ENCODE results near the gene PKP3.
A peak's percentile ranks its signal among the peaks of the same experiment; 100 is the strongest.

DNA sequence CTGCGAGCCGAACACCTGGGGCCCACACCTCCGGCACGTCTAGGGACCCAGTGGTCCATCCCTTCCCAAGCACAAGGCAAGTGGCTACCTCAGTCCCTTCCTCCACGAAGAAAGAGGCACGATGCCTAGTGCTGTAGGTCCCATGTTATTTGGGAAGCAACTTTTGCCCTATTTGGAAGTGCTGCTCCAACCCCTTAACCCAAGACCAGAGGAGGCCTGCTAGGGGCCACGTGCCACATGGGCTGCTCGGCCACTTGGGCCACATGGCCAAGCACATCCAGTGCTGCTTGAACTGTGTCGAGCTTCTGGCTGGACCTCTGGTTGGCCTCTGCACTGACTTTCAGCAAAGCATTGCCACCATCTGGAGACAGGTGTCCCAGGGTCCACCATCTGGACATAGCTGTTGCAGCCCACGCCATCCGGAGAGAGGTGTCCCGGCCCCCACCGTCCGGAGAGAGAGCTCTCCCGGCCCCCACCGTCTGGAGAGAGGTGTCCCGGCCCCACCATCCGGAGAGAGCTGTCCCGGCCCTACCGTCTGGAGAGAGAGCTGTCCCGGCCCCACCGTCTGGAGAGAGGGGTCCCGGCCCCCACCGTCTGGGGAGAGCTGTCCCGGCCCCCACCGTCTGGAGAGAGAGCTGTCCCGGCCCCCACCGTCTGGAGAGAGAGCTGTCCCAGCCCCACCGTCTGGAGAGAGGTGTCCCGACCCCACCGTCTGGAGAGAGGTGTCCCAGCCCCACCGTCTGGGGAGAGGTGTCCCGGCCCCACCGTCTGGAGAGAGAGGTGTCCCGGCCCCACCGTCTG is 31.2 kb upstream of the PKP3 start:
- no peak for TF ChIP-seq ARID3A (IDR thresholded peaks at IDR 0.05; ENCODE audit: borderline replicate concordance, low read depth, low read length)
- TF ChIP-seq ZZZ3 (IDR thresholded peaks at IDR 0.05), result no peak
- TF ChIP-seq NBN (IDR thresholded peaks at IDR 0.05; ENCODE audit: low read depth), result no peak
- no peak for TF ChIP-seq ZNF124 (CRISPR knock-in tag; IDR thresholded peaks at IDR 0.05)
- TF ChIP-seq ZNF174 (CRISPR knock-in tag; IDR thresholded peaks at IDR 0.05), result no peak
- TF ChIP-seq, protein P1, sequence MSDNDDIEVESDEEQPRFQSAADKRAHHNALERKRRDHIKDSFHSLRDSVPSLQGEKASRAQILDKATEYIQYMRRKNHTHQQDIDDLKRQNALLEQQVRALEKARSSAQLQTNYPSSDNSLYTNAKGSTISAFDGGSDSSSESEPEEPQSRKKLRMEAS (CRISPR knock-in tag; IDR thresholded peaks at IDR 0.05), result peak; percentile 53
- TF ChIP-seq MLX (CRISPR knock-in tag; conservative IDR thresholded peaks at IDR 0.05), result no peak

Measured in K562 (cell line).